HepG2 (cell line): Measurements from ENCODE around the gene OXLD1. TPM values are rescaled to one million over a fixed set of nuclear protein-coding genes. Genes with fewer than 3 reads are reported as not detected.

ENCODE experiments used
- ATAD3A ChIP-seq: sonication (generic); formaldehyde crosslinking; IDR thresholded peaks from 2 replicates; pipeline ENCODE4 v1.4.0; 2020; ENCODE audit warnings: missing genetic modification reagents
- BCLAF1 ChIP-seq: fragments of 450-650 bp; IDR thresholded peaks from 2 replicates; pipeline ENCODE4 v1.6.1; 2017; ENCODE audit warnings: mild to moderate bottlenecking
- HNF4A ChIP-seq: sonication (generic); formaldehyde crosslinking; IDR thresholded peaks from 2 replicates; pipeline ENCODE4 v1.4.0; 2020; ENCODE audit warnings: missing genetic modification reagents
- KDM2A ChIP-seq: sonication (generic); formaldehyde crosslinking; IDR thresholded peaks from 2 replicates; pipeline ENCODE4 v1.4.0; 2020; ENCODE audit warnings: low read depth, missing genetic modification reagents, borderline replicate concordance
- ZFP91 ChIP-seq: sonication (generic); formaldehyde crosslinking; IDR thresholded peaks from 2 replicates; pipeline ENCODE4 v1.9.0; 2022; ENCODE audit warnings: missing genetic modification reagents, mild to moderate bottlenecking, borderline replicate concordance
- ZNF280D ChIP-seq: sonication (generic); formaldehyde crosslinking; IDR thresholded peaks from 2 replicates; pipeline ENCODE4 v1.5.1; 2020; ENCODE audit warnings: mild to moderate bottlenecking, missing genetic modification reagents
- ZNF382 ChIP-seq: sonication (generic); formaldehyde crosslinking; IDR thresholded peaks from 2 replicates; pipeline ENCODE4 v1.5.0; 2020; ENCODE audit warnings: missing genetic modification reagents, mild to moderate bottlenecking, borderline replicate concordance
- ZNF670 ChIP-seq: sonication (generic); formaldehyde crosslinking; IDR thresholded peaks from 2 replicates; pipeline ENCODE4 v1.8.0; 2022; ENCODE audit warnings: mild to moderate bottlenecking, missing genetic modification reagents, borderline replicate concordance
- polyA plus RNA-seq, 8 experiments: library from polyadenylated mRNA; depleted of rRNA in 3 of 8; stranded (reverse) in 7 of 8; unstranded in 1 of 8; fragments of >200 nt; fragmentation: Illumina TruSeq in 4 of 8; extraction: Trizol in 4 of 8; gene quantifications; 2 replicates each; pipeline versions ENCODE4 v1.2.1 to v1.2.3, GENCODE V29; 2011 to 2016; ENCODE audit warnings: low read depth in 4 of 8, missing spikeins in 1 of 8, mixed read lengths in 1 of 8; ENCODE audit not compliant: insufficient read depth in 1 of 8
- total RNA-seq, 5 experiments: library from RNA; depleted of rRNA; stranded (reverse); fragments of >200 nt; fragmentation: Illumina TruSeq; extraction: Trizol; gene quantifications; 2 replicates each; pipeline ENCODE4 v1.2.3, GENCODE V29; 2016; ENCODE audit warnings: low read depth in 1 of 5
- TF ChIP-seq, protein P1 (sequence below): sonication (generic); formaldehyde crosslinking; IDR thresholded peaks from 2 replicates; pipeline ENCODE4 v1.8.0; 2022; ENCODE audit warnings: mild to moderate bottlenecking, missing genetic modification reagents; ENCODE audit not compliant: insufficient replicate concordance

Gene OXLD1
- total and polyA plus RNA-seq, 2 of the 13 experiments (the other 11 are each of a cell fraction or from before 2014, with no cell fraction given): 27.1 to 37.5 TPM

- TF ChIP-seq ZNF280D (CRISPR knock-in tag) (peak; percentile 47), KDM2A (CRISPR knock-in tag) (peak; percentile 98), ZFP91 (CRISPR knock-in tag) (peak; percentile 91), ZNF670 (CRISPR knock-in tag) (peak; percentile 90), BCLAF1 (no peak), ZNF382 (CRISPR knock-in tag) (no peak), ATAD3A (CRISPR knock-in tag) (no peak), HNF4A (peak; percentile 57)
- TF ChIP-seq, protein P1, sequence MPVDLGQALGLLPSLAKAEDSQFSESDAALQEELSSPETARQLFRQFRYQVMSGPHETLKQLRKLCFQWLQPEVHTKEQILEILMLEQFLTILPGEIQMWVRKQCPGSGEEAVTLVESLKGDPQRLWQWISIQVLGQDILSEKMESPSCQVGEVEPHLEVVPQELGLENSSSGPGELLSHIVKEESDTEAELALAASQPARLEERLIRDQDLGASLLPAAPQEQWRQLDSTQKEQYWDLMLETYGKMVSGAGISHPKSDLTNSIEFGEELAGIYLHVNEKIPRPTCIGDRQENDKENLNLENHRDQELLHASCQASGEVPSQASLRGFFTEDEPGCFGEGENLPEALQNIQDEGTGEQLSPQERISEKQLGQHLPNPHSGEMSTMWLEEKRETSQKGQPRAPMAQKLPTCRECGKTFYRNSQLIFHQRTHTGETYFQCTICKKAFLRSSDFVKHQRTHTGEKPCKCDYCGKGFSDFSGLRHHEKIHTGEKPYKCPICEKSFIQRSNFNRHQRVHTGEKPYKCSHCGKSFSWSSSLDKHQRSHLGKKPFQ (CRISPR knock-in tag): peak; percentile 83
These were observed 36.7 kb upstream of the OXLD1 start, which contains the start of gene MRPL12 (continued) for GRCh38 chr17:81702934-81703746.
